GM21717 (cell line): Measurements from ENCODE around the gene CRMP1.

Experiments
- ATAC-seq: cut with Tn5 transposase; IDR thresholded peaks from one replicate; pipeline ENCODE4 v1.9.1; 2021; ENCODE audit warnings: mild to moderate bottlenecking, moderate library complexity; ENCODE audit not compliant: unreplicated experiment

Gene CRMP1

GRCh38 chr4:5774416-5775036 is 118.4 kb downstream of the CRMP1 start:
- ATAC-seq: no peak

- no peak for ATAC-seq
Observed at GRCh38 chr4:5773271-5773555, 119.7 kb downstream of the CRMP1 start.

- no peak for ATAC-seq
Observed at GRCh38 chr4:5772528-5773270, 120.2 kb downstream of the CRMP1 start.
